ENCODE results near the gene HMGB4.

- TF ChIP-seq EZH2 (IDR thresholded peaks at IDR 0.05) (no peak), POLR2AphosphoS5 (IDR thresholded peaks at IDR 0.05; ENCODE audit: borderline replicate concordance, low read depth, low read length) (no peak)
These were observed 22.6 kb downstream of the HMGB4 start for GRCh38 chr1:33886496-33886895.

Measured in SK-N-MC (cell line).